Mammary epithelial cell (primary cell): Measurements from ENCODE around the gene GNAT2.
A peak's percentile ranks its signal among the peaks of the same experiment; 100 is the strongest.

Source experiments
- CTCF ChIP-seq, 2 donors: IDR thresholded peaks in 1 of 2; conservative IDR thresholded peaks in 1 of 2; 2 replicates each; pipeline ENCODE4 v1.5.1; 2011 to 2012; ENCODE audit warnings: inconsistent platforms in 2 of 2, low read length in 2 of 2, mild to moderate bottlenecking in 2 of 2, control low read depth in 1 of 2, low read depth in 1 of 2; ENCODE audit not compliant: insufficient read depth in 1 of 2; ENCODE audit errors: extremely low read depth in 1 of 2
- EZH2 ChIP-seq: IDR thresholded peaks from 2 replicates; pipeline ENCODE4 v1.6.1; 2012; ENCODE audit warnings: low read length, inconsistent platforms, borderline replicate concordance

GRCh38 chr1:109630081-109630897 is 10.9 kb upstream of the GNAT2 start:
- peak in 1 of 2 donors; percentile 13 for TF ChIP-seq CTCF (conservative IDR thresholded peaks at IDR 0.05 in 1 of 2, IDR thresholded peaks at IDR 0.05 in 1 of 2; ENCODE audit: extremely low read depth in 1 of 2, insufficient read depth in 1 of 2, low read depth in 1 of 2, low read length in 2 of 2)
- TF ChIP-seq EZH2: no peak
